Ishikawa (cell line): ENCODE data around the gene ACLY.

Experiments
- CEBPB ChIP-seq: IDR thresholded peaks from 2 replicates; pipeline ENCODE4 v1.6.1; 2012
- CREB1 ChIP-seq: IDR thresholded peaks from 2 replicates; pipeline ENCODE4 v1.6.1; 2012; ENCODE audit warnings: low read depth
- EP300 ChIP-seq: IDR thresholded peaks from 2 replicates; pipeline ENCODE4 v1.6.1; 2012; ENCODE audit warnings: borderline replicate concordance
- RAD21 ChIP-seq: IDR thresholded peaks from 2 replicates; pipeline ENCODE4 v1.6.1; 2012; ENCODE audit warnings: low read depth
- TAF1 ChIP-seq: IDR thresholded peaks from 2 replicates; pipeline ENCODE4 v1.6.1; 2012; ENCODE audit warnings: low read depth, mild to moderate bottlenecking
- TEAD4 ChIP-seq: IDR thresholded peaks from 2 replicates; pipeline ENCODE4 v1.6.1; 2012
- TF ChIP-seq, protein P1 (sequence below): IDR thresholded peaks from 2 replicates; pipeline ENCODE4 v1.6.1; 2012; ENCODE audit warnings: low read depth, mild to moderate bottlenecking
- TF ChIP-seq, protein P2 (sequence below): IDR thresholded peaks from 2 replicates; pipeline ENCODE4 v1.6.1; 2012

DNA sequence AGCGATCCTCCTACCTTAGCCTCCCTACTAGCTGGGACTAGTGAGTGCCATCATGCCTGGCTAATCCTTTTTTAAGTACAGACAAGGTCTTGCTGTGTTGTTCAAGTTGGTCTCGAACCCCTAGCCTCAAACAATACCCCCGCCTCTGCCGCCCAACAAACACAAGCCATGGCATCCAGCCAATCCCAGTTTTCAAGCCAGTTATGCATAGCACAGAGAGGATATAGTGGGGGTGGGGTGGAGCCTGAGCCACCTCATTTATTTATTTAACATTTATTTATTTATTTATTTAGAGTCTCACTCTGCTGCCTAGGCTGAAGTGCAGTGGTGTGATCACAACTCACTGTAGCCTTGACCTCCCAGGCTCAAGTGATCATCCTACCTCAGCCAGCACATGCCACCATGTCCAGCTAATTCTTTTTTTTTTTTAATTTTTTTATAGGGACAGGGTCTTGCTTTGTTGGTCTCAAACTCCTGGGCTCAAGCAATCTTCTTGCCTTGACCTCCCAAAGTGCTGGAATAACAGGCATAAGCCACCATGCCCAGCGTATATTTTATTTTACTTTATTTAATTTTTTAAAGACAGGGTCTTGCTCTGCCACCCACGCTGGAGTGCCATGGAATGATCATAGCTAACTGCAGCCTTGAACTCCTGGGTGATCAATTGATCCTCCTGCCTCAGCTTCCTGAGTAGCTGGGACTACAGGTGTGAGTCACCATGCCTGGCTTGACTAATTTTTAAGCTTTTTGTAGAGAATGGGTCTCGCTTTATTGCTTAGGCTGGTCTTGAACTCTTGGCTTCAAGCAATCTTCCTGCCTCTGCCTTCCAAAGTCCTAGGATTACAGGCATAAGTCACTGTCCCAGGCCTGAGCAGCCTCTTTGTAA lies 27.4 kb downstream of the ACLY start:
- no peak for TF ChIP-seq EP300
- TF ChIP-seq, protein P1, sequence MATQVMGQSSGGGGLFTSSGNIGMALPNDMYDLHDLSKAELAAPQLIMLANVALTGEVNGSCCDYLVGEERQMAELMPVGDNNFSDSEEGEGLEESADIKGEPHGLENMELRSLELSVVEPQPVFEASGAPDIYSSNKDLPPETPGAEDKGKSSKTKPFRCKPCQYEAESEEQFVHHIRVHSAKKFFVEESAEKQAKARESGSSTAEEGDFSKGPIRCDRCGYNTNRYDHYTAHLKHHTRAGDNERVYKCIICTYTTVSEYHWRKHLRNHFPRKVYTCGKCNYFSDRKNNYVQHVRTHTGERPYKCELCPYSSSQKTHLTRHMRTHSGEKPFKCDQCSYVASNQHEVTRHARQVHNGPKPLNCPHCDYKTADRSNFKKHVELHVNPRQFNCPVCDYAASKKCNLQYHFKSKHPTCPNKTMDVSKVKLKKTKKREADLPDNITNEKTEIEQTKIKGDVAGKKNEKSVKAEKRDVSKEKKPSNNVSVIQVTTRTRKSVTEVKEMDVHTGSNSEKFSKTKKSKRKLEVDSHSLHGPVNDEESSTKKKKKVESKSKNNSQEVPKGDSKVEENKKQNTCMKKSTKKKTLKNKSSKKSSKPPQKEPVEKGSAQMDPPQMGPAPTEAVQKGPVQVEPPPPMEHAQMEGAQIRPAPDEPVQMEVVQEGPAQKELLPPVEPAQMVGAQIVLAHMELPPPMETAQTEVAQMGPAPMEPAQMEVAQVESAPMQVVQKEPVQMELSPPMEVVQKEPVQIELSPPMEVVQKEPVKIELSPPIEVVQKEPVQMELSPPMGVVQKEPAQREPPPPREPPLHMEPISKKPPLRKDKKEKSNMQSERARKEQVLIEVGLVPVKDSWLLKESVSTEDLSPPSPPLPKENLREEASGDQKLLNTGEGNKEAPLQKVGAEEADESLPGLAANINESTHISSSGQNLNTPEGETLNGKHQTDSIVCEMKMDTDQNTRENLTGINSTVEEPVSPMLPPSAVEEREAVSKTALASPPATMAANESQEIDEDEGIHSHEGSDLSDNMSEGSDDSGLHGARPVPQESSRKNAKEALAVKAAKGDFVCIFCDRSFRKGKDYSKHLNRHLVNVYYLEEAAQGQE, result no peak
- TF ChIP-seq TAF1, result no peak
- TF ChIP-seq, protein P2, sequence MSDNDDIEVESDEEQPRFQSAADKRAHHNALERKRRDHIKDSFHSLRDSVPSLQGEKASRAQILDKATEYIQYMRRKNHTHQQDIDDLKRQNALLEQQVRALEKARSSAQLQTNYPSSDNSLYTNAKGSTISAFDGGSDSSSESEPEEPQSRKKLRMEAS, result no peak
- TF ChIP-seq CREB1, result no peak
- TF ChIP-seq CEBPB, result no peak
- TF ChIP-seq RAD21, result no peak
- TF ChIP-seq TEAD4, result no peak
